Measurements from ENCODE around the gene PTX4.

DNA sequence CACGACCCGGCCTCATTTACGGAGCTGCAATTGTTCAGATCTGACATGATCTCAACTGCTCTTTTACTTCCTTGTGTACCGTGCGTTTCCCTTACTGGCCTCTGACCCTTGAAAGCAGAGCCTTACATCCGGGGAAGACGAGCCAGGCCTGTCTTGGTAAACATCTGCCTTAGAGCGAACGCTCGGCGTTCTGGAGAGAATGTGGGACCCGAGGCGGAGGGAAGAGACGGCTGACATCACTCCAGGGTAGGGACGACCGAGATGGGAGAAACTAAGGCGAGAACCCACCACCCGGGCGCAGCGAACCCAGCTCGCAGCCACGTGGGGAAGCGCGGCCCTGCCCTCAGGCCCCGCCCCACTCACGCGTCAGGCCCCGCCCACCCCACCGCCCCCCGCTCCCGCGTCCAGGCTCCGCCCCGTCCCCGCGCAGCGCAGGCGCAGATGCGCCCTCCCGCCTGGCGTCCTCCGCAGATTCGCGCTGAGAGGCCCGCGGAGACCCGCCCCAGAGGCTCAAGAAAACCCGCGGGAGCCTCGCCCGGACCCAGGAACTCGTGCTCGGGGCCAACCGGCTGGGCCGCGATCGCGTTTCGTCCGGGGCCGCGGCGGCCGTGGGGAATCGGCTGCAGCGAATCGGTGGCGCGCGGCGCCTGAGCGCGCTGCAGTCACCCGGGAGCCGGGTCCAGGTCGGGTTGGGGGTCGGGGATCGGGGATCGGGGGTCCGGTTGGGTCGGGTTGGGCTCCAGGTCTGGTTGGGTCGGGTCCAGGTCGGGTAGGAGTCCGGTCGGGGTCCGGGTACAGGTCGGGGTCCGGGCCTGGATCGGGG is 4.4 kb upstream of the PTX4 start, which contains the start of gene TELO2:
- TF ChIP-seq EZH2 (optimal IDR thresholded peaks at IDR 0.05; ENCODE audit: low read depth, low read length) (no peak), EZH2phosphoT487 (IDR thresholded peaks at IDR 0.05; ENCODE audit: low read length) (no peak)
- TF ChIP-seq, protein P1, sequence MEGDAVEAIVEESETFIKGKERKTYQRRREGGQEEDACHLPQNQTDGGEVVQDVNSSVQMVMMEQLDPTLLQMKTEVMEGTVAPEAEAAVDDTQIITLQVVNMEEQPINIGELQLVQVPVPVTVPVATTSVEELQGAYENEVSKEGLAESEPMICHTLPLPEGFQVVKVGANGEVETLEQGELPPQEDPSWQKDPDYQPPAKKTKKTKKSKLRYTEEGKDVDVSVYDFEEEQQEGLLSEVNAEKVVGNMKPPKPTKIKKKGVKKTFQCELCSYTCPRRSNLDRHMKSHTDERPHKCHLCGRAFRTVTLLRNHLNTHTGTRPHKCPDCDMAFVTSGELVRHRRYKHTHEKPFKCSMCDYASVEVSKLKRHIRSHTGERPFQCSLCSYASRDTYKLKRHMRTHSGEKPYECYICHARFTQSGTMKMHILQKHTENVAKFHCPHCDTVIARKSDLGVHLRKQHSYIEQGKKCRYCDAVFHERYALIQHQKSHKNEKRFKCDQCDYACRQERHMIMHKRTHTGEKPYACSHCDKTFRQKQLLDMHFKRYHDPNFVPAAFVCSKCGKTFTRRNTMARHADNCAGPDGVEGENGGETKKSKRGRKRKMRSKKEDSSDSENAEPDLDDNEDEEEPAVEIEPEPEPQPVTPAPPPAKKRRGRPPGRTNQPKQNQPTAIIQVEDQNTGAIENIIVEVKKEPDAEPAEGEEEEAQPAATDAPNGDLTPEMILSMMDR (IDR thresholded peaks at IDR 0.05; ENCODE audit: low read length) = no peak

Measured in MM.1S (cell line).